Activated CD4-positive, alpha-beta T cell treated with anti-CD3 and anti-CD28 coated beads, Interleukin-2, amount 50 U/mL, for 1 hour (primary cell): Measurements from ENCODE around the gene CAMTA1.

Experiments
- DNase-seq: peaks from one replicate; pipeline ENCODE4 v3.0.0-alpha.2; 2020

The CAMTA1 gene

DNA sequence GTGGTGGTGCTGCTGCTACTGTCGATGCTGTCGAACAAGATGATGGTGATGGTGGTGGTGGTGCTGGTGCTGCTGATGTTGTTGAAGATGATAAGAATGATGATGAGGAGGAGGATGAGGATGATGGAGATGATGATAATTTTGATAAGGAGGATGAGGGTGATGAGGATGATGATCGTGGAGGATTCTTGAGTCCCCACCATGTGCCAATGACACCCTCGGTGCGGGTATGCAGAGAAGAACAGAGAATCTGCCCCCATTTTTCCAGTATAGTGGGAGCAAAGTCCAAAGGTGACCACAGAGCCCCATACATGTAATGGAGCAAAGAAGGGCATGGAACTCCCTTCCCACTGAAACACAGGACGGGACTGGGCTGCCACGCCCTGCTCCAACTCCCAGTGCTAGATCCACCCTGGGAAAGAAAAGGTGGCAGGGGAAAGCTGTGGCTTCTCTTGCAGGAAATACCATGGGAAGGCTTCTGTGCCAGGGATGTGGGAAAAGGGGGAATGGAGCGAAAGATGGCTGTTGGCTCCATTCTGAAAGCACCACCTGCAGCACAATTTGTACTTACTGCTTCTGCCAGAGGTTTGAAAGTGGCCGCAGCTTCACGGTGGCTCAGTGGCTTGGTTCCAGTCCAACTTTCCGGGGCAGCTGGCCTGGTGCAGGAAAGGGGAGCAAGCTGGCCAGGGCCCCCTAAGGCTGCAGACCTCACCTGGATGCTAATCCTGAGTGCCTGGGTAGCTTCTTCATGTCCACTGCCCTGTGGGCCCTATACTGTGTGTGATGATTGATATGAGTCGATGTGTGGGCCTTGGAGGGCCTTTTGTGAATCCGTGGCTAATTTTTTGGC is 598.6 kb downstream of the CAMTA1 start:
- no peak for DNase-seq

GRCh38 chr1:7384679-7385078 is 599.4 kb downstream of the CAMTA1 start:
- DNase-seq, result no peak

GRCh38 chr1:7385471-7386225 is 600.4 kb downstream of the CAMTA1 start:
- DNase-seq, result no peak

DNA sequence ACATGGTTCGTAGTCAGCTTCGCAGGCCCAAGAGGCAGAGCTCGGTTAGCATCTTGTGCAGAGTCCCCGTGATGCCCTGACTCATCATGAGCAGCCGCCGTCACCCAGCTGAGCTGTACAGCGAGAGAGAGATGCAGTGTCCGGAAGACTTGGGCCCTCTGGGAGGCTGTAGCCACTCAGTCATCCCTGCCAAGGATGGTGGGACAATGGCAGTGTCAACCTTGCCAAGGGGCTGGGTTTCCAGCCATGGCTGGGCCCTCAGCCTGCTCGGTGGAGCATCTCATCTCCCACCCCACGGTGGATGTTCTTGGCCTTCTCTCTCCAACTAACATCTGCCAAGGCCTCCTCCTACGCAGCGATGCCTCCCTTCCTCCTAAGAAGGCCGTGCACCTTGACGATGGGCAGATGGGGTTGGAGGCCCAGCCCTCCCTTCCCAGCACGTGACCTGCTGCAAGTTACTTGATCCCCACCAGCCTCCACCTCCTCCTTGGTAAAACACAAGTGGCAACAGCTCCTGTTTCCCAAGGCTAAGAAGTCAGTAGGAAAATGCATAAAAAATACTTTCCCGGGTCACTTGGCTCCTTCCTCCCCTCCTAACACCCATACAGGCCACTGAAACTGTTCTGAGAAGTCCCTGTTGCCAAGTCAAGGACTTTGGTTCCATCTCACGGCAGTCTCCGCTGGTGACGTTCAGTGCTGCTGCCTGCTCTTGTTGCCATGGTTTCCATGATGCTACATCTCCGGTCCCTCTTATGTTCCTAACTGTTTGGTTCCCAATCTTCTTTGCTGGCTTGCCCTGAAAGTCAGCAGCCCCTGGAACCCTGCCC is 601.2 kb downstream of the CAMTA1 start:
- DNase-seq, result no peak

DNA sequence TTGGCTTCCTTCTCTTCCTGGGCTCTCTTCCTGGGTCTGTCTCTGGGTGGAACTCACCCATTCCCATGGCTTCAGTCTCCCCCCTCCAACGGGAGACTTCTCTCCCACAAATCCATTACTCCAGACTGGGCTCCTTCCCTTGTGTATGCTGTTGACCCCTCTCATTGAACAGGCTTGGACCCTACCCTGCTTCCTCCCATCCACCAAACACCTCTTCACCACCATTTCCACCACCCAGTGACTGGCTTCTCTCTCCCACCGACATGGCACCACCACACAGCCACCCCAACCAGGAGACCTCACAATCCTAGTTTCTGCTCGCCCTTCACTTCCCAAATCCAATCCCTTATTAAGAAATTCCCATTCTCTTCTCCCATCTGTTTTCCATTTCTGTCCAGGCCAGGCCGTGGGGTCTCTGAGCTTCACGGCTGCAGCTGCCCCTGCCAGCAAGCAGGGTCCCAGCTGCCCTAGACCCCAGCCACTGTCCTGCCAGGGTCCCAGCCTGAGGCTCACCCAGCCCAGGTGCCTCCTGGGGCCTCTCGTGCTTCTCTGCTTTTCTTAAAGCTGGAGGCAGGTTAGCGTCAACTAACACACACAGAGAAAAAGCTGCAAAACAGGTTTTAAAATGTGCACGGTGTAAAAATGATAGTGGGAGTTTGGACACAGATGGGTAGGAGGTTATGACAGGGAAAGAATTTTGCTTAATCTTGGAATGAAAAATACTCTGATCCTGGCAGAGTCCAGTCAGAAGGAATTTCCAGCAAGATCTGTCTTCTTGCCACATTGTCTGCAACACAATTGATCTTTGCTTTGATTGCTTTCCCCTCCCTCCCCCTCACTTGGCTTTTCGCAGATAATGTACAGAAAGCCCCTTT is 602.0 kb downstream of the CAMTA1 start:
- no peak for DNase-seq

- no peak for DNase-seq
These were observed 602.9 kb downstream of the CAMTA1 start for GRCh38 chr1:7388141-7388487.

- DNase-seq, result no peak
These were observed 603.4 kb downstream of the CAMTA1 start for GRCh38 chr1:7388488-7389185.

DNA sequence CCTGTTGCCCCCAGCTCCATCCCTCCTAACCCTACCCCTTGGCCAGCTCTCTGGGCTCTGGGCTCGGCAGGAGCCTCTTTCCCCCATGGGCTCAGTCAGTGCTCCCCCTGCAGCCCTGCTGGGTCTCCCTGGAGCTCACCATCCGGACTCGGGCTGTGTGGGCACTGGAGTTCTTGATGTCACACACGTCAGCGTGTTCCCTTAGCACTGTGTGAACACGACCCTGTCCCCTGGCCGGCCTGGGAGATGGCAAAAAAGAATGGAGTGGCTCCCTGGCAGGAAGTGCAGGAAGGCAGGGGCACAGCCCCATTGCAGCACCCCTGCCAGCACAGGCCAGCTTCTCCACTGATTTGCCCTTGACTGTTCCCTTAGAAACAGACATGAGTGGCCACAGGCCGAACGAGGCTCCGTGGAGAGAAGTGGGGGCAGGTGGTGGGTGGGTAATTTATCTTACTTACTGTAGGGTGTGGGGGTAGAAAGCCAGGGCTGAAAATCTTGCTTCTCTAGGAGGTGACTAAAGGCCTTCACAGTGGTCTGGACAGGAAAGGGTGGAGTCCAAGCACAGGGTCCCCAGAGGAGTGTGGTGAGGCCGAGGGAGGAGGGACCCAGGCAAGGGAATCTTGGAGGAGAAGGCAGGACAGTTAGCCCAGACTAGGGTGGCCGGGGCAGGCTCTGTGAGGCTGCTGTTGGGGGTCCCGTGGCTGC is 604.1 kb downstream of the CAMTA1 start:
- no peak for DNase-seq

GRCh38 chr1:7389906-7390603 is 604.8 kb downstream of the CAMTA1 start:
- DNase-seq, result no peak

DNA sequence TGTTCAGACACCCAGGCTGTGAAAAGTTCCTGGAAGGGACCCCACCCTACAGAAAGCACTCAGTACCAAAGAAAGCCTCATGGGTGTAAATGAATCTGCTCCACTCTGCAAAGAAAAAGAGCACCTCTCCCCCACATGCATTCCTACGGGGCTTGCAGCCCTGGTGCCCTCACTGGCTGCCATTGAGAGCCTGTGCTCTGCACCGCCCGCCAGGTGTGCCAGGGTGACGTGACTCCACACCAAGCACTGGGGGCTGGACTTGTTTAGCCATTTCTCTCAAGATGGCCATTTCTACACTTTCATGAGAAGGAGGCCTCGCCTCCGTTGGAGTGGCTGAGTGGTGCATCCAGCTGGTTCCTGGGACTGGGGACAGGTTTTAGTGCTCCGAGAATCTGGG is 605.3 kb downstream of the CAMTA1 start:
- DNase-seq, result no peak

GRCh38 chr1:7393136-7393535 is 607.9 kb downstream of the CAMTA1 start:
- DNase-seq, result no peak

DNA sequence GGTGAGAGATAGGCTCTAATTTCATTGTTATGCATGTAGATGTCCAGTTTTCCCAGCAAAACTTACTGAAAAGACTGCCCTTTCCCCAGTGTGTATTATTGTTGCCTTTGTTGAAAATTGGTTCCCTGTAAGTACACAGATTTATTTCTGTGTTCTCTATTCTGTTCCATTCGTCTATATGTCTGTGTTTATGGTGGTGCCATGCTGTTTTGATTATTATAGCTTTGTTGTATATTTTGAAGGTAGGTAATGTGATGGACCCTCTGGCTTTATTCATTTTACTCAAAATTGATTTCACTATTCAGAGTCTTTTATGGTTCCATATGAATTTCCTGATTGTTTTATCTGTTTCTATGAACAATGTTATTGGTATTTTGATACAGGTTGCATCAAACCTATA is 610.0 kb downstream of the CAMTA1 start:
- DNase-seq, result no peak

GRCh38 chr1:7398982-7399381 is 613.7 kb downstream of the CAMTA1 start:
- DNase-seq, result no peak

DNA sequence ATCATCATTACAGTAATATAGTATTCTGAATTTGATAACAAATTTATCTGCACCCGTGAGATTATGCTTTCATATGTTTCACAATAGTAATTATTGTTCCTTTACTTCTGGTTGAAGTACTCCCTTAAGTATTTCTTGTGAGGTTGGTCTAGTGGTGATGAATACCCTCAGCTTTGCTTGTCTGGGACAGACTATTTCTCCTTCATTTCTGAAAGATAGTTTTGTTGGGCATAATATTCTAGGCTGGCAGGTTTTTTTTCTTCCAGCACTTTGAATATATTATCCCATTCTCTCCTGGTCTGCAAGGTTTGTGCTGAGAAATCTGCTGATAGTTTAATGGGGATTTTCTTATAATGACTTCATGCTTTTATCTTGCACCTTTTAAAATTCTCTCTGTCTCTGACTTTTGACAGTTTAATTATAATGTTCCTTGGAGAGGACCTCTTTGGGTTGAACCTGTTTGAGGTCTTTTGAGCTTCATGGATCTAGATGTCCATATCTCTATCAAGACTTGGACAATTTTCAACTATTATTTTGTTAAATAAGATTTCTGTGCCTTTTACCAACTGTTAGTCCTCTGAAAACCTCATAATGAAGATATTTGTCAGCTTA is 614.4 kb downstream of the CAMTA1 start:
- DNase-seq, result no peak

DNA sequence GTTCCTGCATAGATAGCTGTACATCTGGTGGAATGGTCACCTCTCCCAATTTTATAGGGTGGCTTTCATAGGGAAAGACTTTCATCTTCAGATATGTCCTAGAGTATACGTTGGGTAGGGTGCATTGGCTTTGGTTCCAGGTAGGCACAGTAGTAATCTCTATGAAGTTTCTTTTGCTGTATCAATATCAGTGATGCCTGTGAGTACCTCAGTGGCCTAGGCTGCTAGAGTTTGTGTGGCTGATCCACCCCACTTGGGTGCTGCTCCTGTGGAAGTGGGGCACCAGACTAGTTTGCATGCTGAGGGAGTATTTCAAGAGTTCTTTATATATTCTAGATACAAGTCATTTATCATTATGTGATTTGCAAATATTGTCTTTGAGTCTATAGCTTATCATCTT is 615.3 kb downstream of the CAMTA1 start:
- no peak for DNase-seq

DNA sequence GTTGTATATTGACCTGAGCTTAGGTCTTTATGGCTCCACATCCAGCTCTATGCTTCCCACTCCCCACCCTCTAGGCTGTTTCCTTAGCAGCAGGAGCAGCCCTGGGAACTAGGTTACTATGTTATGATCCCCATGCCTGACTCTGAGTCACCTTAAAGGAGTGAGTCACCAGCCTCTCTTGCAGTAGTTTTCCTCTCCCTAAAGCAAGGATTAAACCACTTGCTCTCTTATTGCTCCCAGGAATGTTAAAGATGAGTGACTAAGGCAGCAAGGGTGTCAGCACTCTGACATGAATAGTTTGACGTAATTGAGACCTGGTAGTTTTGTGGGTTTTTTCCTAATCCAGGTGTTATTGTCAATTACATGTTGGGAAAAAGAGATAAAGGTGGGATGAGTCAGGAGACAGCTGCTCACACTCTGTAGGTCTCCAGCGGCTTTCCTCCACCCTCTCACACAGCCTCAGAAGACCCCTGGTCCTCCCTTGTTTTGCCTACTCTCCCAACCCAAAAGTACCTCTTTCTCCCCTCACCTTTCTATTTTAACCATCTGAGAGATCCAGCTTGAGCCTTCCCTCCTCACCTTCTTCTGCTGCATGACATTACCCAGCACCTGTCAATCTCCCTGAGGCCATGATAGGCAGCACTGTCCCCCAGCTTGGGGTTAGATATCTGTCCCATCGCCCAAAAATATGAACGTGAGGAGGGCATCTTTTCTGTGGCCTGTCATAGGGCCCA is 616.7 kb downstream of the CAMTA1 start:
- DNase-seq, result no peak

- no peak for DNase-seq
These were observed 617.2 kb downstream of the CAMTA1 start for GRCh38 chr1:7402548-7402850.

DNA sequence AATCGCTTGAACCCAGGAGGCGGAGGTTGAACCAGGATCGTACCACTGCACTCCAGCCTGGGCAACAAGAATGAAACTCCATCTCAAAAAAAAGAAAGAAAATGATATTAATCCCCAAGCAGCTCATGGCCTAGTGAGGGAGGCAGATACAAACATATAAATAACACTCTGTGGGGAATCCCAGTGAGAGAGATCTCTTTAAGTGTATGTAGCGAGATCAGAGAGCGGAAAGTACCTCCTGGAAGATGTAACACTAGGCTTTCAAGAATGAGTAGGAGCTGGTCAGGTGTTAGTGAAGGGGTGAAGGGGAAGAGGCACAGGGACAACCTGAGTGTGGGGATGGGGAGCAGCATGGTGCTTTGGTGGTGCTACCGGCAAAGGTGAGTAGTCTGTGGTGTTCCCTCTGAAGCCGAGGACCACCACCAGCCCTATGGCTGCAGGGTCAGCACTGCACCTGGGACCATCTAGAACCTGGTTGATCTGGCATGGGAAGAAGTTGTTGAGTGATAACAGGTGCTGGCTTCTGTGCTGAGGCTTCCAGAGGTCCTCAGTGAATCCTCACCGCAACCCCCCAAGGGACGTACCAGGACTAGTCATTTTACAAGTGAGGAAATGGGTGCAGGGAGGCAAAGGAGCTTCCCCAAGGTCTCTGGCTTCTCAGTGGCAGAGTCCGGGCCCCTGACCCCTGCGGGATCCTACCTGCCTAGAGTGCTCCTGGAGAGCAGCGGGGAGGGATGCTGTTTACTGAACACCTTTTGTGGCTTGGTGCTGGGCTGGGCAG is 618.2 kb downstream of the CAMTA1 start:
- DNase-seq, result no peak
